PC-9 (cell line): ENCODE measurements around the gene CDA.

ENCODE experiments used
- EZH2 ChIP-seq: fragments of 200-600 bp; sonication (generic); IDR thresholded peaks from 2 replicates; pipeline ENCODE4 v1.8.0; 2017; ENCODE audit warnings: antibody characterized with exemption, low read depth
- TF ChIP-seq, protein P1 (sequence below): fragments of 200-600 bp; sonication (generic); conservative IDR thresholded peaks from 2 replicates; pipeline ENCODE4 v1.6.1; 2017; ENCODE audit warnings: mixed run types, antibody characterized with exemption, mild to moderate bottlenecking, moderate library complexity

DNA sequence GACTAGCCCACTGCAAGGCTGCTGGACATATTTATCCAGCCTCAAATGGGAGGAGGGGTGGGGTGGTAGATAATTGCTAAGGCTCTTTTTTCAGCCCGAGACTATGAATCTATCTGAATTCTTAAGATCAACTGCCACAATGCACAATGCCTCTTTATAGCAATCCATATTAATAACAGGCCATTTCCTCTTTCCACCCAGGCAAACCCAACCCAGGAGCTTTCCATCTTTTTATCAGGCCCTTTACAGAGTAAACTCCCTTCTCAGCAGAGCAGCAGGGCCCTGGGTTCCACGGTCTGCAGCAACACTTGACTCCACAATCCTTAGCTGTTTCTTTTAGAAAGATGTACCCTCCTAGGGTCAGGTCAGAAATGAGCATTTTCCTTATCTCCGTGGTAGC is 71.5 kb downstream of the CDA start:
- TF ChIP-seq, protein P1, sequence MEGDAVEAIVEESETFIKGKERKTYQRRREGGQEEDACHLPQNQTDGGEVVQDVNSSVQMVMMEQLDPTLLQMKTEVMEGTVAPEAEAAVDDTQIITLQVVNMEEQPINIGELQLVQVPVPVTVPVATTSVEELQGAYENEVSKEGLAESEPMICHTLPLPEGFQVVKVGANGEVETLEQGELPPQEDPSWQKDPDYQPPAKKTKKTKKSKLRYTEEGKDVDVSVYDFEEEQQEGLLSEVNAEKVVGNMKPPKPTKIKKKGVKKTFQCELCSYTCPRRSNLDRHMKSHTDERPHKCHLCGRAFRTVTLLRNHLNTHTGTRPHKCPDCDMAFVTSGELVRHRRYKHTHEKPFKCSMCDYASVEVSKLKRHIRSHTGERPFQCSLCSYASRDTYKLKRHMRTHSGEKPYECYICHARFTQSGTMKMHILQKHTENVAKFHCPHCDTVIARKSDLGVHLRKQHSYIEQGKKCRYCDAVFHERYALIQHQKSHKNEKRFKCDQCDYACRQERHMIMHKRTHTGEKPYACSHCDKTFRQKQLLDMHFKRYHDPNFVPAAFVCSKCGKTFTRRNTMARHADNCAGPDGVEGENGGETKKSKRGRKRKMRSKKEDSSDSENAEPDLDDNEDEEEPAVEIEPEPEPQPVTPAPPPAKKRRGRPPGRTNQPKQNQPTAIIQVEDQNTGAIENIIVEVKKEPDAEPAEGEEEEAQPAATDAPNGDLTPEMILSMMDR: no peak
- TF ChIP-seq EZH2: no peak
